KMS-11 (cell line): Measurements from ENCODE around the gene TMEM238.

ENCODE experiments used
- H2AFZ ChIP-seq: fragments of 200-600 bp; sonication (generic); 2 replicates; pipeline ENCODE4 v1.6.1; 2016; ENCODE audit warnings: antibody characterized with exemption, mixed run types, low read depth
- H3K27ac ChIP-seq: fragments of 200-600 bp; sonication (generic); 2 replicates; pipeline ENCODE4 v1.6.1; 2016; ENCODE audit warnings: mild to moderate bottlenecking, mixed run types
- H3K27me3 ChIP-seq: fragments of 200-600 bp; sonication (generic); 2 replicates; pipeline ENCODE4 v1.6.1; 2017; ENCODE audit warnings: mild to moderate bottlenecking, low read depth, mixed run types, moderate library complexity; ENCODE audit not compliant: insufficient read depth
- H3K36me3 ChIP-seq: fragments of 200-600 bp; sonication (generic); 2 replicates; pipeline ENCODE4 v1.6.1; 2017; ENCODE audit warnings: mild to moderate bottlenecking, mixed run types; ENCODE audit not compliant: insufficient read depth
- H3K4me1 ChIP-seq: fragments of 200-600 bp; sonication (generic); 2 replicates; pipeline ENCODE4 v1.6.1; 2016; ENCODE audit warnings: mild to moderate bottlenecking, low read depth, mixed run types; ENCODE audit not compliant: poor library complexity, severe bottlenecking
- H3K4me2 ChIP-seq: fragments of 200-600 bp; sonication (generic); 2 replicates; pipeline ENCODE4 v1.7.0; 2016; ENCODE audit warnings: mild to moderate bottlenecking, mixed run types
- H3K4me3 ChIP-seq: fragments of 200-600 bp; sonication (generic); IDR thresholded peaks from 2 replicates; pipeline ENCODE4 v1.6.1; 2017; ENCODE audit warnings: low read depth, low read length, mixed read lengths; ENCODE audit not compliant: insufficient read depth
- H3K79me2 ChIP-seq: fragments of 200-600 bp; sonication (generic); 2 replicates; pipeline ENCODE4 v1.6.1; 2016; ENCODE audit warnings: low read depth, mixed run types; ENCODE audit not compliant: insufficient read depth
- H3K9ac ChIP-seq: fragments of 200-600 bp; sonication (generic); 2 replicates; pipeline ENCODE4 v1.6.1; 2016; ENCODE audit warnings: mild to moderate bottlenecking, mixed run types
- H4K20me1 ChIP-seq: fragments of 200-600 bp; sonication (generic); 2 replicates; pipeline ENCODE4 v1.6.1; 2016; ENCODE audit warnings: mild to moderate bottlenecking, mixed run types; ENCODE audit not compliant: insufficient read depth
- CTCF ChIP-seq: fragments of 200-600 bp; sonication (generic); conservative IDR thresholded peaks from 2 replicates; pipeline ENCODE4 v1.6.1; 2017; ENCODE audit warnings: low read depth, mild to moderate bottlenecking, antibody characterized with exemption, low read length, moderate library complexity, mixed read lengths

Gene TMEM238

GRCh38 chr19:55365964-55366363, 18.1 kb downstream of the TMEM238 start:
- H3K4me1 ChIP-seq, result no peaks in the 10 kb centered on the region
- H3K9ac ChIP-seq, result no peak overlapping the region
- no peaks in the 10 kb centered on the region for H3K36me3 ChIP-seq
- H2AFZ ChIP-seq, result no peak overlapping the region
- no peaks in the 10 kb centered on the region for H4K20me1 ChIP-seq
- peaks cover 60% of the 10 kb centered on the region for H3K27me3 ChIP-seq
- no peak overlapping the region for H3K4me2 ChIP-seq
- no peak for TF ChIP-seq CTCF
- no peak overlapping the region for H3K27ac ChIP-seq
- no peaks in the 10 kb centered on the region for H3K79me2 ChIP-seq
- H3K4me3 ChIP-seq, result no peak overlapping the region

- Histone ChIP-seq H2AFZ (no peak overlapping the region), H3K9ac (no peak overlapping the region), H4K20me1 (no peaks in the 10 kb centered on the region), H3K4me2 (no peak overlapping the region), H3K27ac (no peak overlapping the region), H3K27me3 (peaks cover 54% of the 10 kb centered on the region), H3K36me3 (no peaks in the 10 kb centered on the region), H3K79me2 (no peaks in the 10 kb centered on the region), H3K4me3 (no peak overlapping the region), H3K4me1 (no peaks in the 10 kb centered on the region)
- no peak for TF ChIP-seq CTCF
Measured at GRCh38 chr19:55365245-55365644, 18.8 kb downstream of the TMEM238 start.

- Histone ChIP-seq H2AFZ (no peak within 1 kb of the TSS), H3K27me3 (peaks cover 47% of the 10 kb centered on the region; the same call in 1 of the 2 replicates), H3K79me2 (no peaks in the 10 kb centered on the region), H3K27ac (no peak within 1 kb of the TSS), H3K36me3 (no peaks in the 10 kb centered on the region), H3K4me3 (no peak within 1 kb of the TSS), H4K20me1 (no peaks in the 10 kb centered on the region), H3K4me2 (no peak within 1 kb of the TSS), H3K9ac (no peak within 1 kb of the TSS), H3K4me1 (no peaks in the 10 kb centered on the region)
- TF ChIP-seq CTCF, result no peak
Measured at GRCh38 chr19:55362990-55363716, 20.9 kb downstream of the TMEM238 start, which contains the start of gene GARIN5B. Gene GARIN5B, minus strand, starts transcription at chr19:55363260. Its CDS starts 194 bp downstream, at chr19:55363066.

GRCh38 chr19:55362174-55362989, 21.7 kb downstream of the TMEM238 start:
- Histone ChIP-seq H3K4me1 (no peaks in the 10 kb centered on the region), H3K36me3 (no peaks in the 10 kb centered on the region), H3K4me2 (no peak overlapping the region), H3K79me2 (no peaks in the 10 kb centered on the region), H3K27ac (no peak overlapping the region), H3K9ac (no peak overlapping the region), H3K4me3 (no peak overlapping the region), H2AFZ (no peak overlapping the region), H3K27me3 (peaks cover 47% of the 10 kb centered on the region), H4K20me1 (no peaks in the 10 kb centered on the region)
- TF ChIP-seq CTCF, result no peak
